BE2C (cell line): ENCODE measurements around the gene GET4.

ENCODE experiments used
- DNase-seq: peaks from one replicate; pipeline ENCODE4 v3.0.0-alpha.2; 2020
- H3K27me3 ChIP-seq: fragments of 250-450 bp; sonication (Bioruptor Pico); 2 replicates; pipeline ENCODE4 v1.5.1; 2020; ENCODE audit warnings: mild to moderate bottlenecking
- H3K36me3 ChIP-seq: fragments of 250-450 bp; sonication (Bioruptor Pico); 2 replicates; pipeline ENCODE4 v1.5.1; 2020; ENCODE audit warnings: mild to moderate bottlenecking
- H3K4me1 ChIP-seq: fragments of 250-450 bp; sonication (Bioruptor Pico); 2 replicates; pipeline ENCODE4 v1.5.1; 2020
- H3K4me3 ChIP-seq: 2 replicates; pipeline ENCODE4 v1.5.1; 2011; ENCODE audit warnings: low read depth, low read length
- H3K9me3 ChIP-seq: fragments of 250-450 bp; sonication (Bioruptor Pico); 2 replicates; pipeline ENCODE4 v1.5.1; 2020
- TF ChIP-seq, protein P1 (sequence below): IDR thresholded peaks from 2 replicates; pipeline ENCODE4 v1.5.1; 2012; ENCODE audit warnings: mild to moderate bottlenecking, low read depth, low read length

Gene GET4

DNA sequence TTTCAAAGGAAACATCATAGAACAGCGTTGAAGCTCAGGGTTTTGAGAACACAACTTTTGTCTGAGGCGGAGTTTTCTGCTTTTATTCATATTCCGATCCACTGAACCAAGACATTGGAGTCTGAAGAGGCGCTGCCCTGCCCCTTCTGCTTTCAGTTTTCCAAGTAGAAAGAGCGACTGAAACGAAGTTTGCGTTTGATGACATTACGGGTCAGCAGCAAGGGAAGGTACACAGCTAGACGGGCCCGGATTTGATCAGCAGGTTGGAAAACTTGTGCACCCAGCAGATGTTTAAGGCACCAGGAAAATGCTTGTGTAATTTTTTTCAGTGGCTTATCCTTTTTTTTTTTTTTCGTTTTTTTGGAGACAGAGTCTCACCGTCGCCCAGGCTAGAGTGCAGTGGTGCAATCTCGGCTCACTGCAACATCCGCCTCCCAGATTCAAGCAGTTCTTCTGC, 43.4 kb upstream of the GET4 start:
- DNase-seq: no peak
- TF ChIP-seq, protein P1, sequence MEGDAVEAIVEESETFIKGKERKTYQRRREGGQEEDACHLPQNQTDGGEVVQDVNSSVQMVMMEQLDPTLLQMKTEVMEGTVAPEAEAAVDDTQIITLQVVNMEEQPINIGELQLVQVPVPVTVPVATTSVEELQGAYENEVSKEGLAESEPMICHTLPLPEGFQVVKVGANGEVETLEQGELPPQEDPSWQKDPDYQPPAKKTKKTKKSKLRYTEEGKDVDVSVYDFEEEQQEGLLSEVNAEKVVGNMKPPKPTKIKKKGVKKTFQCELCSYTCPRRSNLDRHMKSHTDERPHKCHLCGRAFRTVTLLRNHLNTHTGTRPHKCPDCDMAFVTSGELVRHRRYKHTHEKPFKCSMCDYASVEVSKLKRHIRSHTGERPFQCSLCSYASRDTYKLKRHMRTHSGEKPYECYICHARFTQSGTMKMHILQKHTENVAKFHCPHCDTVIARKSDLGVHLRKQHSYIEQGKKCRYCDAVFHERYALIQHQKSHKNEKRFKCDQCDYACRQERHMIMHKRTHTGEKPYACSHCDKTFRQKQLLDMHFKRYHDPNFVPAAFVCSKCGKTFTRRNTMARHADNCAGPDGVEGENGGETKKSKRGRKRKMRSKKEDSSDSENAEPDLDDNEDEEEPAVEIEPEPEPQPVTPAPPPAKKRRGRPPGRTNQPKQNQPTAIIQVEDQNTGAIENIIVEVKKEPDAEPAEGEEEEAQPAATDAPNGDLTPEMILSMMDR: no peak
- Histone ChIP-seq H3K9me3 (no peaks in the 10 kb centered on the region), H3K4me1 (no peaks in the 10 kb centered on the region), H3K27me3 (no peaks in the 10 kb centered on the region), H3K36me3 (peaks cover 10% of the 10 kb centered on the region), H3K4me3 (no peak overlapping the region)

- H3K9me3 ChIP-seq: no peaks in the 10 kb centered on the region
- DNase-seq: no peak
- no peaks in the 10 kb centered on the region for H3K27me3 ChIP-seq
- H3K36me3 ChIP-seq: peaks cover 11% of the 10 kb centered on the region
- no peaks in the 10 kb centered on the region for H3K4me1 ChIP-seq
- no peak overlapping the region for H3K4me3 ChIP-seq
- TF ChIP-seq, protein P1: no peak
Measured at GRCh38 chr7:833601-834258, 42.6 kb upstream of the GET4 start.

GRCh38 chr7:834277-834676, 42.1 kb upstream of the GET4 start:
- H3K36me3 ChIP-seq: peaks cover 16% of the 10 kb centered on the region
- no peaks in the 10 kb centered on the region for H3K4me1 ChIP-seq
- TF ChIP-seq, protein P1: no peak
- DNase-seq: no peak
- no peaks in the 10 kb centered on the region for H3K27me3 ChIP-seq
- H3K4me3 ChIP-seq: no peak overlapping the region
- no peaks in the 10 kb centered on the region for H3K9me3 ChIP-seq

DNA sequence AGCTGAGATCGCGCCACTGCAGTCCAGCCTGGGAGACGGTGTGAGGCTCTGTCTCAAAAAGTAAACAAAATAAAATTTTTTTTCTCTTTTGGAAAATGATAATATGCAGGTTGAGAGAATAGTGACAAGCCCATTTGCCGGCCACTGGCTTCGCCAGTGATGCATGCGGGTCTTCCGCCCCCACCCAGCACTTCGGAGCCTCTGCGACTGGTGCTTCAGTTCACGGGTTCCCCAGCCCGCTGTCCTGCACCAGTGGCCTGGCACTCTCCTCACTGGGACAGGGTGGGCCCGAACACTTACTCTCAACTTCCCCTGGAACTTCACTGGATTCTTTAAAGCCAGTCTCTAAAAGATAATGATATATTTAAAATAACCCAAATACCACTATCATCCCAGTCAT, 41.3 kb upstream of the GET4 start:
- Histone ChIP-seq H3K4me3 (no peak overlapping the region), H3K36me3 (peaks cover 18% of the 10 kb centered on the region), H3K4me1 (no peaks in the 10 kb centered on the region), H3K9me3 (no peaks in the 10 kb centered on the region), H3K27me3 (no peaks in the 10 kb centered on the region)
- TF ChIP-seq, protein P1: no peak
- DNase-seq: no peak

DNA sequence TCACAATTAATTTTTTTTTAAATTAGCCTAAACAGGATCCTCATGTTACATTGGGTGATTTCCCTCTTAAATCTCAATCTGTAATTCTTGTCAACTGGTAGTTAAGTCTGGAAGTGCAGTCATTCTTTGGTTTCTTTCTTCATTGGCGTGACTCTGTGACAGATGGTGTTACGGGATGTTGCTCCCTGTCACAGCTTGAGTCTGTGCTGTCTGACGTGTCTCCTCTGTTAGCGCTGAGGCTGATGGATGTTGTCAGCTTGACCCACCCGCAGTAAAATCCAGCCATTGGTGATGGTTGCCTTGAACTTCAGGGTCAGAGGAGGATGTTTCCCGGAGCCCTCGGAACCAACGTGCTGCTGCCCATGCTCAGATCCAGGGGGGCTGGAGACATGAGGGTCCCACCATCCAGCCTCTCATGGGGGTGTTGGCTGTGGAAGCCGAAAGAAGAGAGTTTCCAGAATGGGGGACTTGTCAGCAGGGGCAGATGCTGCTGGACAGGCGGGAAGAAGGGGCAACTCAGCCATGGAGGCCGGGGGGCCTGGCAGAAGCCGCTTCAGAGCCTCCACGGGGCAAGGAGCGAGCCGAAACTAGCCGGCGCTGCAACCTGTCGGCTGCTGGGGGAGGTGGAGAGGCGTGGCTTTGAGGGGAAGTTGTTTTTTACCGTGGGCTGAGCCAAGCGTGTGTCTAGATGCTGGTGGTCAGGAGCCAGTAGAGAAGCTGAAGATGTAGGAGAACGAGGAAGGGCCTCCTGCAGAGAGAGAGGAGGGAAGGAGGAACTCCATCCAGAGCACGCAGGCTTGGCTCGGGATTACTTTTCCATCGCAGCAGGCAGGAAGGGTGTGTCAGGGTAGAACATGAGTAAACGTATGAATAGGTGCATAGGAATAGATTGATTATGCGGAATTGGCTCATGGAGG, 40.6 kb upstream of the GET4 start:
- H3K4me3 ChIP-seq: no peak overlapping the region
- DNase-seq: no peak

More for the DNA sequence above, 40.6 kb upstream of the GET4 start:
- TF ChIP-seq, protein P1: no peak
- Histone ChIP-seq H3K36me3 (peaks cover 22% of the 10 kb centered on the region), H3K4me1 (no peaks in the 10 kb centered on the region), H3K9me3 (no peaks in the 10 kb centered on the region), H3K27me3 (no peaks in the 10 kb centered on the region)
